A673 (cell line): ENCODE data around the gene CDX1.

Experiments used
- EZH2 ChIP-seq: fragments of 200-600 bp; sonication (generic); IDR thresholded peaks from 2 replicates; pipeline ENCODE4 v1.6.1; 2017; ENCODE audit warnings: borderline replicate concordance, low read depth, mild to moderate bottlenecking, mixed read lengths, antibody characterized with exemption, low read length; ENCODE audit not compliant: poor library complexity, severe bottlenecking
- TF ChIP-seq, protein P1 (sequence below): fragments of 300-800, 200-600 bp; sonication (generic); conservative IDR thresholded peaks from 2 replicates; pipeline ENCODE4 v1.5.1; 2017; ENCODE audit warnings: low read depth, mild to moderate bottlenecking, antibody characterized with exemption, low read length, moderate library complexity, mixed read lengths

DNA sequence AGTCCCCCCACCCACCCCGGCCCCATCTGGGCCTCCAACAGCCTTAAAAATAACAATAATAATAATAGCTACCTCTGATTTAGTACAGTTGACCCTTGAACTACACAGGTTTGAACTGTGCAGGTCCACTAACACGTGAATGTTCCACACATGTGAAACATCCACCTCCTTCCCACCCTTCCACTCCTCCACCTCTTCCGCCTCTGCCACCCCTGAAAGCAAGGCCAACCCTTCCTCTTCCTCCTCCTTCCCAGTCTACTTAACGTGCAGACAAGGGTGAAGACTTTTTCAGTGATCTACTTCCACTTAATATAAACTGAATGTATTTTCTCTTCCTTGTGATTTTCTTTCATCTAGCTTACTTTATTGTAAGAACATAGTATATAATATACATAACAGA is 21.7 kb upstream of the CDX1 start:
- TF ChIP-seq, protein P1, sequence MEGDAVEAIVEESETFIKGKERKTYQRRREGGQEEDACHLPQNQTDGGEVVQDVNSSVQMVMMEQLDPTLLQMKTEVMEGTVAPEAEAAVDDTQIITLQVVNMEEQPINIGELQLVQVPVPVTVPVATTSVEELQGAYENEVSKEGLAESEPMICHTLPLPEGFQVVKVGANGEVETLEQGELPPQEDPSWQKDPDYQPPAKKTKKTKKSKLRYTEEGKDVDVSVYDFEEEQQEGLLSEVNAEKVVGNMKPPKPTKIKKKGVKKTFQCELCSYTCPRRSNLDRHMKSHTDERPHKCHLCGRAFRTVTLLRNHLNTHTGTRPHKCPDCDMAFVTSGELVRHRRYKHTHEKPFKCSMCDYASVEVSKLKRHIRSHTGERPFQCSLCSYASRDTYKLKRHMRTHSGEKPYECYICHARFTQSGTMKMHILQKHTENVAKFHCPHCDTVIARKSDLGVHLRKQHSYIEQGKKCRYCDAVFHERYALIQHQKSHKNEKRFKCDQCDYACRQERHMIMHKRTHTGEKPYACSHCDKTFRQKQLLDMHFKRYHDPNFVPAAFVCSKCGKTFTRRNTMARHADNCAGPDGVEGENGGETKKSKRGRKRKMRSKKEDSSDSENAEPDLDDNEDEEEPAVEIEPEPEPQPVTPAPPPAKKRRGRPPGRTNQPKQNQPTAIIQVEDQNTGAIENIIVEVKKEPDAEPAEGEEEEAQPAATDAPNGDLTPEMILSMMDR = no peak
- no peak for TF ChIP-seq EZH2
